HG03039 (cell line): ENCODE results near the gene KIF13A.
"Not testable (repeated sequence)": the region's sequence is repeated elsewhere in the genome, so short reads cannot be mapped to it uniquely, and the experiment has no call there.

Experiments used
- ATAC-seq: cut with Tn5 transposase; IDR thresholded peaks from one replicate; pipeline ENCODE4 v1.9.1; 2021; ENCODE audit warnings: mild to moderate bottlenecking, moderate library complexity; ENCODE audit not compliant: unreplicated experiment

The KIF13A gene

DNA sequence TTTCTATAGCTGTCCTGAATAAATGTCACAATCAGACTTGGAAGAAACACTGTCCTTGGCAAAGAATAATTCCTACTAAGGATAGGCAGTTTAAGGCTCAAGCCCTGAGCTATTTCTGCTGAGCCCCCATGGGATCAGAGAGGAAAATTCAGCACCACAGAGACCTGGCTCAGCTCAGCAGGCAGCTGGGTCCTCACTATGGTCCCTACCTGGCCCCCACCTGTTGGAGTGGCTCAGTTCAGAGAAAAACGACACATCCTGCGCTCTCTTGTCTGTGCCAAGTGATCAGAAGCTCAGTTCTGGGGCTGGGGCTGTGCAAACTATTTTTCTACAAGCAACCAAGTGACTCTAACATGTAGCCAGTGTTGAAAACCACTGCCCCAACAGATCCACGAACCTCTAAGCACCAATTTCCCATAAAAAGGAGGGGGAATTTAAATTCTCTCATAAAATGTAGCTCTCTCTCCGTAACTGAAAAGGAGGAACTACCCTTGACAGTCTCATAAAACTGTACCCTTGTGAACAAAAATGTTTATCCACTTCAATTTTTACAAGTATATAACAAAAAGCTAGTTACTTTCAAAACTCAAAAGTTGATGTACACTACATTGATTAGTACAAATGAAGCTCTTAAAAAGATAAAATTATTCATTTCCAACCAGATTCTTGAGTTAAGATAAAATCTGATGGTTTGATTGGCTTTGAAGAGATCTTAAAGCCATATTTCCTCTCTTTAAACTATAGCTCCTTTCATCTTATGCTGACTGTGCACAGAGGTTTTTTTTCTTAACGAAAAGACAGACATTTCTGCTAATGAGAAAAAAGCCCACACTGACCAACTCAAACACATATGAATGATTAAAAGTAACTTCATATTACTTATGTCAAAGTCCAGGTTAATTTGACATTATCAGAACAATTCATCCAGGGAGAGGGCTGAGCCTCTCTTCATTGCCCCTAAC is 52.0 kb downstream of the KIF13A start:
- no peak for ATAC-seq

GRCh38 chr6:17933716-17934115 is 53.7 kb downstream of the KIF13A start:
- no peak for ATAC-seq

- ATAC-seq = no peak
These were observed 55.0 kb downstream of the KIF13A start for GRCh38 chr6:17932330-17932852.

- ATAC-seq = no peak
These were observed 56.2 kb downstream of the KIF13A start for GRCh38 chr6:17931227-17931626.

DNA sequence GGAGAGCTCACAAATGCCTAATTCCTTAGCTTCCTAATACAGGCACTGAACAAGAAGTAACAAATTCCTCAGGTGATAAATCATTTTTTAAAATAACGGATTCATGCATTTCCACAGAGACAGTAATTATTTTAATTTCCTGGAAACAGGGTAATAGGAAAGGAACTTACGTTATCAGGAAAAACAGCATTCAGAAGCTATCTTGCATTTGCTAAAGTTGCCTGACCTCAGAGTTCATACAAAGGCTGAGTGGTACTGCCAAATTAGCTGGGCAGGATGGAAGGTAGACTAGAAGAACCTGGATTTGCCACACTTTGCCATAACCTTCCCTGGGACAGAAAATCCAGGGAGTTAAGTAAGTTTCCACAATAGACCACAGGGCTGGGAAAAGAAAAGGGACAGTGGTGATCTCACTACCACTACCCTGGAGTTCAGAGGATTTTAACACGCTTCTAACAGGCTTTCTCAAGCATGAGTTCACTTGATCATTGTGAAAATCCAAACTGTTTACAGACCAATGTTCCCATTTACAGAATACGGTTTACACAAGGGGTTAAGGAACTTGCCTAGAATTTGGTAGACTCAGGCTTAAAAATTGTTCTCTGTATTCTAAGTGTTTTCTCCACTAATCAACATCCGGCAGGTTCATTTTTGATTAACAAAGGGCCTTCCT is 57.0 kb downstream of the KIF13A start:
- no peak for ATAC-seq

GRCh38 chr6:17928514-17929430 is 58.7 kb downstream of the KIF13A start:
- no peak for ATAC-seq

- ATAC-seq = no peak
These were observed 59.7 kb downstream of the KIF13A start for GRCh38 chr6:17927705-17928104.

- no peak for ATAC-seq
These were observed 64.0 kb downstream of the KIF13A start for GRCh38 chr6:17923401-17923863.

GRCh38 chr6:17921454-17921853 is 66.0 kb downstream of the KIF13A start:
- ATAC-seq = no peak

DNA sequence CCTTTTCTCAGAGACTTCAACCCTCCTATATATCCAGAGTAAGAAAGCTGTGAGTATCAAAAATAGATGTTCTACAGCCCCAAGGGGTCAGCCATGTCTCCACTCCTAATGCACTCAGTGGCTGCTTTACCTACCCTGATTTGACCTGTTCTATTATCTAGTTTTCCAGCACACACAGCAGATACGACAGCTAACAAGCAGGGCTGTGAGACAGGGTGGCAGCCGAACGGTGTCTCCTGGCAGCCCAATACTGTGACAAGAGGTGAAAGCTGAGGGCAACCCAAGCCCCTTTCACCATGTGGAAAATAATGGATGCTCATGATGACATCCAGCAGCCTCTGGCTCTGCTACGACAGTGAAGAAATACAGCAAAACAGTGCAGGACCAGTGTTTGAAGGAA is 67.9 kb downstream of the KIF13A start:
- ATAC-seq = no peak

GRCh38 chr6:17917837-17918763 is 69.3 kb downstream of the KIF13A start:
- ATAC-seq = no peak

GRCh38 chr6:17914651-17915050 is 72.8 kb downstream of the KIF13A start:
- ATAC-seq = no peak

DNA sequence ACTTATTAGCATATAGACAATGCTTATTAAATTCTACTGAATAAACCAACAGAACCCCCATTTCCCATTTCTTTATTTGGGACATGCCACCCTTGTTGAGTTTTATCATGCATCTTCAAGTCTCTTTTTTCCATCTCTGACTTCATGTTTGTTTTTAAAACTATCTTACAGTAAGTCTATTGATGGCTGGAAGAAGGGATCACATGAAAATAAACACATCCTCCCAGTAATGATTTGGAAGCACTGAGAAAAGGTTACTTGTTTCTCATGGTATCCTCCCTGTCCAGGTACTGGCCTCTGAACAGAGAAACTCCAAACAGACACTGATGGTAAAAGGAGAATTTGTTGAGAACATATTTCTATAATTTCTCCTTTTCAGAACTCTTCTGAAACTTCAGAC is 74.9 kb downstream of the KIF13A start:
- no peak for ATAC-seq

GRCh38 chr6:17911656-17912055 is 75.8 kb downstream of the KIF13A start:
- ATAC-seq = not testable (repeated sequence)

DNA sequence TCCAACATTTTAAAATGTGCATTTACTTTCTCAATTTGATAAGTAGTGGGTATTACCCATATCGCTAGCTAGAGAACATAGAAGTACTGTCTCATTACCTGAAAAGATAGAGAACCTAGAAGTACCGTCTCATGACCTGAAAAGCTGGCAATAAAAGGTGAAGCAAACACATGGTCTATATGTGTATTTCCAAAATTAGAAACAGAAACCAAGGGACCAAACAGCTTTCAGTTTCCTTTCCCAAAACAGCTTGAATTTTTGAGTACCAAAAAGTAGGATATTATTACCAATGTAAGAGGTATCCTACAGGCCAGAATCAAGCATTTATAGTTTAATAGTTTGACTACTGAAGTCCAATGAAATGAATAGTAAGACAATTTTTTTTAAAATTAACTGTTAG is 77.2 kb downstream of the KIF13A start:
- no peak for ATAC-seq

DNA sequence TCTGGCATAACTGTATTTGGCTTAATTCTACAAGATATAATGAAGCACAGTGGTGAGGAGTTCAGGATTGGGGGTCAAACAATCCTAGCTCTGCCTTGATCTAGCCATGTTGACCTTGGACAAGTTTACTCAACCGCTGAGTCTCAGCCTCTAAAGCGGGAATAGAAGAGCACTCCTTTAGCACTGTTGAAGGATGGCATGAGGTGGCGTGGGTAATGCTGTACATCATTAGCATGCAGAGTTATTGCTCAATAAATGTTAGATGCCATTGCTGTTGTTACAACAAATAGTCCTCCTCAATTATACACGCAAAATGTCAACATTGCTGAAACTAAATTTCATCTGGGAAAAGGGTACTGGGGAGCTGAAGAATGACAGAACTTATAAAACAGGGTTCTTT is 78.6 kb downstream of the KIF13A start:
- no peak for ATAC-seq

DNA sequence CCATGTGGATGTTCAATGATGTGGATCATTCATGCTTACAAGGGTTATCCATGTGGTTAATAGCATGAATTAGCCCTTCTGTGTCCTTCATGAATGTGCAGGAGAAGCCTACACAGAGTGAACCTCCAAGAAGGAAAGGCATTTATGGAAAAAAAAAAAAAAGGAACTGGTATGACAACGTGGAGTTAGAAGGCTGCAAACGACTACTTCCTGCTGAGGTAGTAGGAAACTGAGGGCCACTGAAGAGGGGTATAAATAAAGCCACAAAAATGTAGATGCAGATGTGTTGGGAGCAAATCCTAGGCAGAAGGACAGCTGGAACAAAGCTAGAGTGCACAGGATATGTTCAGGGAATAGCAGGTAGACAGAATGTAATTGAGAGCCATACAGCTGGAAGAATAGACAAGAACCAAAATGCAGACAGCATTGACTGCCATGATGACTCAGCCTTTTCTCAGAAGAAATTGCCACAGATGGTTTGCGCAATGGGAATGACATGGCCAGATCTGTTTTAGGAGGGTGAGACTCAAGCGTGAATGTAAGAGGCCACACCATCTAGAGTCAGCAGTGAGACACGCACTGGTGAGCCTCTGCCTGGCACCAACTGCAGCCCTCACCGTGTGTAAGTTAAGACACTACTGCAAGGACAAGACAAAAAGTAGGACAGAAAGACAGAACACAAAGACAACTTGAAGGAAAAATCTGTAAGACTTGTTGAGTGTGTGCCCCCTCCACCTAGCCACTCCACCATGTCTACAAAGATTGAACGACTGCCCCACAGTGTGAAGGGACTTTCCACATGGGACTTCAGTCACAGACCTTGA is 79.8 kb downstream of the KIF13A start:
- ATAC-seq = no peak

GRCh38 chr6:17905611-17906592 is 81.5 kb downstream of the KIF13A start:
- no peak for ATAC-seq
